Caki2 (cell line): ENCODE results near the gene BPIFB2. TPM values are rescaled to one million over a fixed set of nuclear protein-coding genes. Genes with fewer than 3 reads are reported as not detected.

ENCODE experiments used
- DNase-seq: peaks from one replicate; pipeline ENCODE4 v3.0.0-alpha.2; 2015; ENCODE audit warnings: low read depth
- in situ Hi-C: cut with HindIII; loops from 2 replicates; pipeline ENCODE4 v1.10.0; 2016; ENCODE audit warnings: low sequenced_read_pairs, low pct_unique_long_range_greater_than_20kb, mixed read lengths
- total RNA-seq: library from RNA; depleted of rRNA; stranded (reverse); fragments of >200 nt; shearing (Covaris generic); gene quantifications from 2 replicates; pipeline ENCODE4 v1.2.3, GENCODE V29; 2014; ENCODE audit warnings: low replicate concordance

Gene BPIFB2
- total RNA-seq, 1 experiment from 2014 or later: not detected

- DNase-seq: no peak
- in situ Hi-C loops: no loop called here
These were observed 7.0 kb downstream of the BPIFB2 start for GRCh38 chr20:33014336-33015113.

DNA sequence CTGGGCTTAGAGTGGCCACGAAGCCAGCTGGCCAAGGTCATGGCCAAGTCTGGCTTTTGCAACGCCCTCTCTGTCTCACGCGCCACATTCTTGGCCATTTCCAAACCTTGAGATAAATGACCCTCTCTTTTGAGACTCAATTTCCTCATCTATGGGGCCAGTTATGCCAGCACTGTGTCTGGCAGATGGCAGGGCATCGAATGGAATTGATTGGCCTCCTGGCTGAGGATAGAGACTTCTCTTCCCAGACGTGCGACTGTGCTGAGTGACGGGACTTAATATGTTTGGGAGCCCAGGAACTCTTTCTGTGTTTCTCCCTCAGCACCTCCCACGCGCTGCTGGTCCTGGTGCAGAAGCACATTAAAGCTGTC lies 7.6 kb downstream of the BPIFB2 start:
- DNase-seq: no peak
- in situ Hi-C loops: no loop called here

DNA sequence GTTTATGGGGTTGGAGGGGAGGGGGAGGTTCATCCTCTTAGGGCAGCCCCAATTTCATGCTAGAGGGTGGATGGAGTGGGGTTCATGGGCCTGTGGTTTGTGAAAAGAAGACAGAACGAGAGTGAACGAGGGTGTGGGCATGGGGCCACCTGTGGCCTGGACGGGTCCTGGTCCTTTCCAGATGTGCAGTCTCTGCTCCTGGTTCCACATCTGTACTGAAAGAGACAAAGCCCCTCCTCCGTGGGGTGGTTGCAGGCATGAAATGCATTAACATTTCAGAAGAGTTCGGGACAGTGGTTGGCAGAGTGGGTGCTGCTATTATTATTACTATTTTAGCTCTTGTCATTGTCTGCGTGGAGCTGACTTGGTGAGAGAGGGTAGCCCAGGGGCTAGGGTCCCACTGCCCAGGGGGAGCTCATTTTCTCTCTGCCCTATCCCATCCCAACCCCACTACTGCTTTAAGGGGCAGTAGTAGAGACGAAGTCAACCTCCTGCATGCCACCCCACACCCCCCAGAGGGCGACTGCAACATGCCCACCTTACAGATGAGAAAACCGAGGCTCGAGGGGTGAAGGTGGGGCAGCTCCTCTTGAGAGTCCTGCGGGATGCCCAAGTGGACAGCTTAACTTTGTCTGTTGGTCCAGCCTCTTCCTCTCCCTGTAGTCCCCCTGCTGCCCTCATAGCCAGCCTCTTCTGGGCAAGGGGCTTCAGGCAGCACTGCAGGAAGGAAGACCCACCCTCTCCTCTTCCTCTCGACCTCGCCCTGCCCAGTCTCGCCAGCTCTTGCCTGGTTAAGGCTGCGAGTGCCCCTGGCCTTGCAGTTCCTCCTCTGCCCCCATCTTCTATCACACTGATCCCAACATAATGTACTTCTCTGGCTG lies 8.4 kb downstream of the BPIFB2 start:
- no peak for DNase-seq
- in situ Hi-C loops: no loop called here

DNA sequence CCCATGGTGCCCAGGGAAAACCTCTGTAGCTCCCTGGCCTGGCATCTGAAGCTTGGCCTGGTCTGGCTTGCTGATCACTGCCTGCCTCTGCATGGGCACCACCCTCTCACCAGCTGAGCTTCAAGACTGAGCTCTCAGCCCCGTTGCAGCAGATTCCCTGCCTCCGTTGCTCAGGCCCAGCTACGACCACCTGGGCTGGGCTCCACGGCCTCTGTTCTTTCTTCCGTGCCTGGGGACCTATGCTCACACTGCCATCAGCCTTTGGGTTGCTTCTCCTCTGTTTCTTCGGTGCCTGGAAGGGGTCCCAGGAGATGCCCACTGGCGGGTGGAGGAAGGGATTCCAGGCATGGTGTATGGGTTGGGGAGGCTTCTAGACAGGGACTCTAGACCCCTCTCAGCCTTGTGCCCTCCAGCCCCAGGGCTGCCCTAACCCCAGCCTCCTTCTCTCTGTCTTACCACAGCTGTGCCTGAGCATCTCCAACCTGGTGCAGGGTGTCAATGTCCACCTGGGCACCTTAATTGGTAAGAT lies 9.1 kb downstream of the BPIFB2 start:
- in situ Hi-C loops: no loop called here
- no peak for DNase-seq

DNA sequence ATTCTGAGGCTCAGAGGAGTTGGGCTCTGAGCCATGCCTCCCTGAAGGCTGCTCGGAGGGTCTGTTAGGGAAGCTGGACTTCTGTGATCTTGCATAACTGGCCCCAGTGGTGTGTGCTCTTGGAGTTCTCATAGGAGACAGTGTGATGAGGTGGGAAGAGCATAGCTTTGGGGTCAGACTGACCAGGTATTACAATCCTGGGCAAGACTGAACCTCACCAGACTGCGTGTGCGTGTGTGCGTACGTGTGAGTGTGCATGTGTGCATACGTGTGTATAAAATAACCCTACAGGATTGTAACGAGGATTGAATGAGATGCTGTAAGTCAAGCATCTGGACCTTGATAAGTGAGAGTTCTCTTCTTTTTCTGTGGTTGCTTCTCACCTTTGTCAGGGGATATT lies 10.0 kb downstream of the BPIFB2 start:
- no peak for DNase-seq
- in situ Hi-C loops: no loop called here

- DNase-seq: no peak
- in situ Hi-C loops: no loop called here
These were observed 10.8 kb downstream of the BPIFB2 start for GRCh38 chr20:33018169-33018931.

DNA sequence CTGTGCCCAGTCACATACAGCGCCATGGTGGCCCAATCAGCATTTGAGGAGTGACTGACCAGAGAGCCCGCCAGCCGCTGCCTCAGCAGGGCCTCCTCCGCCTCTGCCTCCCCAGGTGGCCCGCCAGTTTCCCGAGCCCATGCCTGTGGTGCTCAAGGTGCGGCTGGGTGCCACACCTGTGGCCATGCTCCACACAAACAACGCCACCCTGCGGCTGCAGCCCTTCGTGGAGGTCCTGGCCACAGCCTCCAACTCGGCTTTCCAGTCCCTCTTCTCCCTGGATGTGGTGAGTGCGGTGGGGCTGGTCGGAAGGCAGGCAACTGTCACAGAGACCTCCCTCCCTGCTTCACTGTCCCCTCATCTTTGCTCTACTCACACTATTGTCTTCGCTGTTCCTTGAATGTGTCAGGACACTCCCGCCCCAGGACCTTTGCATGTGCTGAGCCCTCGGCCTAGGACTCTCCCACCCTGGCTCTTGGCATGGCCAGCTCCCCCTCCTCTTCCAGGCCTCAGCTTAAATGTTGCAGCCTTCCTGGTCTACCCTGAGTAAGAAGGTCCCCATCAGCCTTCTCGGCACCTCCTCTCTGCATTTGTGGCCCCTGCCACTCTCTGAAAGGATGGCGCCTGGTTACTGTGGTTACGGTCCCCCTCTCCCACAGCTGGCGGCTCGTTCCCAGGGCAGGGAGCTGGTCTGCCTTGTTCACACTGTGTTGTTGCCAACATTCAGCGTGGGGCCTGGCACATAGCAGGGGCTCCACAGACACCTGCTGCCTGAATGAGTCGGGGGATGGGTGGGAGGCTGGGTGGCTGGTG lies 12.2 kb downstream of the BPIFB2 start:
- in situ Hi-C loops: no loop called here
- no peak for DNase-seq

GRCh38 chr20:33020278-33021161 lies 13.0 kb downstream of the BPIFB2 start:
- DNase-seq: no peak
- in situ Hi-C loops: no loop called here

DNA sequence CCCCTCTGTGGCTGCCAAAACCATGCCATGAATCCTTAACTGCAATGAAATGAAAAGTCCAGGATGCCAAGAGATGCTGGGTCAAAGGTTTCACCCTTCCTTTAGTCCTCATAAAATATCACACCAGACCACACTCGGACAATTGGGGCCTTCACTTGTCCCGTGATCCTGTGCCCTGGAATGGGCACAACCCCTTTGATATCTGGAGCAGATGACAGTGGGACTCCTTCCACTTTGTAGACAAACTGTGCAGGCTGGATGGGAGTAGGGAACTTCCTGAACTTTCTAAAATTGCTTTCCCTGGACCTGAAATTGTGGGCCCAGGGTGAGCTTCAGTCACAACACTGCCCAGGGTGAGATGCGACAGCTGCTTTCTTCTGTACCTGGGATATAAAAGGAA lies 14.4 kb downstream of the BPIFB2 start:
- no peak for DNase-seq
- in situ Hi-C loops: no loop called here

GRCh38 chr20:33022289-33022688 lies 14.8 kb downstream of the BPIFB2 start:
- in situ Hi-C loops: no loop called here
- DNase-seq: no peak

DNA sequence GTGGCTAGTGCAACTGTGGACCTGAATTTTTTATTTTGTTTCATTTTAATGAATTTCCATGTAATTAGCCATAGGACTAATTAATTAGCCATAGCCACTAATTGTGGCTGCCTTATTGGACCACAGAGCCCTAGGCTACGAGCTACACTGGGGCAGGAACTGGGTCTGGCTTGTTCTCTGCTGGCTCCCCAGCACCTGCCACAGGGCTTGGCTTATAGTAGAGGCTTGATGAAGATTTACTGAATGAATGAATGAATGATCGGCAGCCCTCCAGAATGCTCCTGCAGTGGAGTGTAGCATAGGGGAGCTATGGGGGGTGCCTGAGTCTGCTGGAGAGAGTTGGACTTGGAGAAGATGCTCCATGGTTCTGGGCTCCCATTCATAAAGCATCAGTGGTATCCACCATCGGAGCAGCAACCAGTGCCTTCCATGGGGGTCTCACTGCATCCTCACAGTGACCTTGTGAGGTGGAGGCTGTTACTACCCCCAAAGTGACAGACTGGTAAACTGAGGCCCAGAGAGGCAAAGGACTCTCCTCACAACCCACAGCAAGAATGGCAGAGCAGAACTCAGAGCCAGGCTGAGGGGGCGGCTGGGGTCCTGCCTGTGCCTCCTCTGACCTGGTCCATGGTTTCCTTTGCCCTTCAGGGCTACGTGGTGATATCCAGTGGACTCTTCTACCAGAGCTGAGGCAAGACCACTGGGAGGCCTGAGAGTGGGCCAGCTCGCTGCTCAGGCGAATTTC lies 15.4 kb downstream of the BPIFB2 start:
- in situ Hi-C loops: no loop called here
- DNase-seq: no peak

- no peak for DNase-seq
- in situ Hi-C loops: no loop called here
These were observed 16.1 kb downstream of the BPIFB2 start for GRCh38 chr20:33023439-33024242.

DNA sequence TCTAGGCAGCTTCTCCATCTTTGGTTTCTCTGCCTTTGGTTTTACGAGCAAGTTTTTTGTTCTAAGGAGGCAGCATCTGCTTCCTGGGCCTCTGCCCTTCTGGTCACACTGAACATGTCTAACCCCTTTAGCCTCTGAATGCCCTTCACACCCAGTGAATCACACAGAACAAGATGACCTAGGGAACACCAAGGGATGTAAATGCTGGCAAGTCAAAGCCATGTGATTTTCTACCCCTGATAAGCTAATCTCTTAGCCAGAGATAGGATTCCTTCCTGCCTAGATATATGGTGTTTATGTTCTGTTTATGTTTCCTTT lies 16.7 kb downstream of the BPIFB2 start:
- DNase-seq: no peak
- in situ Hi-C loops: no loop called here

DNA sequence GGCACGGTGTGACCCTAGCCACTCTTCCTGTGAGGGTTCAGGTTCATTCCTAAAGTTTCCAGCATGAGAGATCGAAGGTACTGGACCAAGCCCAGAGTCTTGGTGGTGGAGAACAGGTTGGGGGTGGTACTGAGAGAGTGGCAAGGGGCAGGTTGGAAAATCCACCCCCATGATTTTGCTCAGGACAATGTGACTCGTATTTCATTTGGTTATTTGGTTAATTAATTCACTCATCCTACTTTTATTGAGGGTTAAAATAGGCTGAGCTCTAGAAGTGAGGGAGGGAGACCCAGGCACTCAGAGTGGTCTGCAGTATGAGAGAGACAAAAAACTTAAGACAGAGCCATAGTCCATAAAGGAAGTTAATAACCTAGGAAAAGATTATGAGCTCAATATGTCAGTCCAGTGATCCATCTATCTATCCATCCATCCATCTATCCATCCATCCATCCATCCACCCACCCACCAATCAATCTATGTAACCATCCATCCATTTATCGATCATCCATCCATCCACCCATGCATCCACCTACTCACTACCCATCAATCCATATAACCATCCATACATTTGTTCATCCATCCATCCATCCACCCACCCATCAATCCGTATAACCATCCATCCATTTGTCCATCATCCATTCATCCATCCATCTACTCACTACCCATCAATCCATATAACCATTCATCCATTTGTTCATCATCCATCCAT lies 17.3 kb downstream of the BPIFB2 start:
- DNase-seq: no peak
- in situ Hi-C loops: no loop called here

- in situ Hi-C loops: no loop called here
- no peak for DNase-seq
These were observed 17.9 kb downstream of the BPIFB2 start for GRCh38 chr20:33025318-33025876.
